Measurements from ENCODE around the gene TJP2.

Gene TJP2

DNA sequence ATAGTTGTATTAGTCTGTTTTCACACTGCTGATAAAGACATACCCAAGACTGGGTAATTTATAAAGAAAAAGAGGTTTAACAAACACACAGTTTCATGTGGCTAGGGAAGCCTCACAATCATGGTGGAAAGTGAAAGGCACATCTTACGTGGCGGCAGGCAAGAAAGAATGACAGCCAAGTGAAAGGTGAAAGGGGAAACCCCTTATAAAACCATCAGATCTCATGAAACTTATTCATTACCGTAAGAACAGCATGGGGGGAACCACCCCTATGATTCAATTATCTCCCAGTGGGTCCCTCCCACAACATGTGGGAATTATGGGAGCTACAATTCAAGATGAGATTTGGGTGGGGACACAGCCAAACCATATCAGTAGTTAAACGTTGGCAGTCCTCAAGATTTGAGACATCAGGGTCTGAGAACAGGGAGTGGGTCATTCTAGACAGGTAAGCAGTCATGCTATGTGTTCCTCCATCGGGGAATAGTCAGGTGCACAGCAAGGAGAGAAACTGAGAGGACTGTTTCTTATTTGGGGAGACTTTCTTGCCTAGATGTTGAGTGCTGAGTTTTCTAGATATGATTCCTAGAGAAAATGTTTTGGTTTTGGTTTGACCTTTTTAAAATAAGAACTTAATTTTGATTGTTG, 105.1 kb downstream of the TJP2 start:
- H3K4me1 ChIP-seq (ENCODE audit: control insufficient read depth, insufficient read depth, low read length, unreplicated experiment): no peaks in the 10 kb centered on the region
- no peaks in the 10 kb centered on the region for H3K79me2 ChIP-seq (ENCODE audit: control insufficient read depth, insufficient read depth, low read length, unreplicated experiment)
- peaks cover 55% of the 10 kb centered on the region for H3K27me3 ChIP-seq (ENCODE audit: insufficient read depth, low read length)
- H3K36me3 ChIP-seq (ENCODE audit: insufficient read depth, low read length): no peaks in the 10 kb centered on the region
- H2AFZ ChIP-seq (ENCODE audit: low read length, unreplicated experiment): no peak overlapping the region
- H3K27ac ChIP-seq (ENCODE audit: low read depth, low read length): no peak overlapping the region
- no peak overlapping the region for H3K4me3 ChIP-seq (ENCODE audit: low read depth, low read length)

DNA sequence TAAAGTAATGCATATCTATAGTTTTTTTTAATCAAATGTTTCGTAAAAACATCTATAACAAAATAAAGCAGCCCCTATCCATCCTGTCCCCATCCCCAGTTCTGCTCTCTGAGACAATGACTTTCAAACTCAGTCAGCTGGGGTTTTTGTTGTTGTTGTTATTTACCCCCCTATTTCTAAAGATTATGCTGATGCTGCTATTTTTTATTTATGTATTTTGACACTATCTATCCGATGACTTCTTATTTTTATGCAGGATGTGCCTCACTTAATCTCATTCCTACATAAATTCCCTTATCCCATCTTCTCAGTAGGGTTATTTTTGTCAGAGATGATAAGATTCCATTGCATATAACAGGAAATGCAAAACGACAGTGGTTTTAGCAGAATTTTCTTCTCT, 105.7 kb downstream of the TJP2 start:
- H3K4me1 ChIP-seq (ENCODE audit: control insufficient read depth, insufficient read depth, low read length, unreplicated experiment): no peaks in the 10 kb centered on the region
- H3K79me2 ChIP-seq (ENCODE audit: control insufficient read depth, insufficient read depth, low read length, unreplicated experiment): no peaks in the 10 kb centered on the region
- H2AFZ ChIP-seq (ENCODE audit: low read length, unreplicated experiment): no peak overlapping the region
- no peak overlapping the region for H3K4me3 ChIP-seq (ENCODE audit: low read depth, low read length)
- no peaks in the 10 kb centered on the region for H3K36me3 ChIP-seq (ENCODE audit: insufficient read depth, low read length)
- peaks cover 52% of the 10 kb centered on the region for H3K27me3 ChIP-seq (ENCODE audit: insufficient read depth, low read length)
- H3K27ac ChIP-seq (ENCODE audit: low read depth, low read length): no peak overlapping the region

DNA sequence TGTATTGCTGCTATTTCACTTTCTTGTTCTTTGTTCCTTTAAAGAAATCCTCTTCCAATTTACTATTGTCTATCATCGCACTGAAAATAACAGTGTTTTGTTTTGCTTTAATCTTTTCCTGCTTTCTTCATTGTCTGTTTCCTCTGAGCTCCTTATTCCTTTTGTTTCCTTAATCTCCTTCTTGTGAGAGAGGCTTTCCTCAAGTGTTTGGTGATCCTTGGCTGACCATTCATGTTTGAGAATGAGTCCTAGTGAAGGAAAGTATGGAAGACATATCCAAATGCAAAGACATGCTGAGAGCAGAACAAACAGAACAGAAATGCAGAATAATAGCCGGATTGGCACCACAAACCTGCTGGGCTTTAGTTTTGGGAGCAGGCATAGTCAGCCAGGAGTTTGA, 108.9 kb downstream of the TJP2 start:
- Histone ChIP-seq H3K4me1 (ENCODE audit: control insufficient read depth, insufficient read depth, low read length, unreplicated experiment) (no peaks in the 10 kb centered on the region), H3K36me3 (ENCODE audit: insufficient read depth, low read length) (no peaks in the 10 kb centered on the region), H3K27ac (ENCODE audit: low read depth, low read length) (no peak overlapping the region), H2AFZ (ENCODE audit: low read length, unreplicated experiment) (no peak overlapping the region), H3K79me2 (ENCODE audit: control insufficient read depth, insufficient read depth, low read length, unreplicated experiment) (no peaks in the 10 kb centered on the region), H3K27me3 (ENCODE audit: insufficient read depth, low read length) (peaks cover 65% of the 10 kb centered on the region), H3K4me3 (ENCODE audit: low read depth, low read length) (no peak overlapping the region)

DNA sequence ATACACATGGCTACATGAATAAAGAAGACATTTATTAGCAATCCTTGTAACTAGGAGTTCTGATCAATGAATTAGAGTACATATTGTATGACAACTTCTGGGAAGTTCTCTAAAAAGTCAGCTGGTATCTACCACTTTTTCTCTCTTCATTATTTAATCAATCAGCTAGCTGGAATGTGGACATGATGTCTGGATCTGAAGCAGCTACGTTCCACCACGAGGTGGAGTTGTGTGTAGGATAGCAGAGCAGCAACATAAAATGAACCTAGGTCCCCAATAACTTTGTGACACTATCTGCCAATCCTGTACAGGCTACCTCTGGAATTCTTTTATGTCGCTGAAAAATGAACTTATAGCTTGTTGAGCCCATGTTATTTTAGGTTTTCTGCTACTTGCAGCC, 118.0 kb downstream of the TJP2 start:
- no peaks in the 10 kb centered on the region for H3K79me2 ChIP-seq (ENCODE audit: control insufficient read depth, insufficient read depth, low read length, unreplicated experiment)
- peaks cover 70% of the 10 kb centered on the region for H3K27me3 ChIP-seq (ENCODE audit: insufficient read depth, low read length)
- H3K4me1 ChIP-seq (ENCODE audit: control insufficient read depth, insufficient read depth, low read length, unreplicated experiment): no peaks in the 10 kb centered on the region
- H3K36me3 ChIP-seq (ENCODE audit: insufficient read depth, low read length): no peaks in the 10 kb centered on the region
- H3K4me3 ChIP-seq (ENCODE audit: low read depth, low read length): no peak overlapping the region
- no peak overlapping the region for H2AFZ ChIP-seq (ENCODE audit: low read length, unreplicated experiment)
- H3K27ac ChIP-seq (ENCODE audit: low read depth, low read length): no peak overlapping the region

GRCh38 chr9:69293156-69293555, 119.1 kb downstream of the TJP2 start:
- Histone ChIP-seq H3K27me3 (ENCODE audit: insufficient read depth, low read length) (peaks cover 70% of the 10 kb centered on the region), H2AFZ (ENCODE audit: low read length, unreplicated experiment) (no peak overlapping the region), H3K4me1 (ENCODE audit: control insufficient read depth, insufficient read depth, low read length, unreplicated experiment) (no peaks in the 10 kb centered on the region), H3K4me3 (ENCODE audit: low read depth, low read length) (no peak overlapping the region), H3K36me3 (ENCODE audit: insufficient read depth, low read length) (no peaks in the 10 kb centered on the region), H3K79me2 (ENCODE audit: control insufficient read depth, insufficient read depth, low read length, unreplicated experiment) (no peaks in the 10 kb centered on the region), H3K27ac (ENCODE audit: low read depth, low read length) (no peak overlapping the region)

DNA sequence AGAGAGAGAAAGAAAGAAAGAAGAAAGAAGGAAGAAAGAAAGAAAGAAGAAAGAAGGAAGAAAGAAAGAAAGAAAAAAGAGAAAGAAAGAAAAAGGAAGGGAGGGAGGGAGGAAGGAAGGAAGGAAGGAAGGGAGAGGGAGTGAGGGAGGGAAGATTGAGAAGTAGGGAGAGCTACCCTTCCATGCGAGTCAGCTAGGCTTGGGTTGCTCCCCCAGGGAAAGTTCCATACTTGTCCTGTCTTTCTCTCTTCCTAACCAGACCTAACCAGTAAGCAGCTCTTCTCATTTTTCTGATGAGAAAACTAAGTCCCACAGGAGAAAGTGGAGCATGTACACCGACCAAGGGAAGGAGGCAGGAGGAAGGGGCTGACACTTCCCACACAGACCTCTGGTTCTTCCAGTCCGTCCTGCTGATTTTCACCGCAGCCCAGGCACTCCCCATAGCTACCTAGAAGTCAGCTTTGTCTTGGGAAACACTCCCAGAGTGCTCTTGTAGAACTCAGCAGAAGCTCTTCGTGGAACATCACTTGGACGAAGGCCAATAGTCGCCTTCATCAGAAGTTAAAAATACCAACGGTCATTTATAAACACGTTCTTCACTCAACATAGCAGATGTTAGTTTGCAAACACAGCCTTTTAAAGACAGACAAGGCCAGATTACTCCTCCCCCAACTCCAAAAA, 121.9 kb downstream of the TJP2 start:
- Histone ChIP-seq H3K4me3 (ENCODE audit: low read depth, low read length) (no peak overlapping the region), H3K4me1 (ENCODE audit: control insufficient read depth, insufficient read depth, low read length, unreplicated experiment) (no peaks in the 10 kb centered on the region), H2AFZ (ENCODE audit: low read length, unreplicated experiment) (no peak overlapping the region), H3K27ac (ENCODE audit: low read depth, low read length) (no peak overlapping the region), H3K36me3 (ENCODE audit: insufficient read depth, low read length) (no peaks in the 10 kb centered on the region), H3K79me2 (ENCODE audit: control insufficient read depth, insufficient read depth, low read length, unreplicated experiment) (no peaks in the 10 kb centered on the region), H3K27me3 (ENCODE audit: insufficient read depth, low read length) (peaks cover 70% of the 10 kb centered on the region)

DNA sequence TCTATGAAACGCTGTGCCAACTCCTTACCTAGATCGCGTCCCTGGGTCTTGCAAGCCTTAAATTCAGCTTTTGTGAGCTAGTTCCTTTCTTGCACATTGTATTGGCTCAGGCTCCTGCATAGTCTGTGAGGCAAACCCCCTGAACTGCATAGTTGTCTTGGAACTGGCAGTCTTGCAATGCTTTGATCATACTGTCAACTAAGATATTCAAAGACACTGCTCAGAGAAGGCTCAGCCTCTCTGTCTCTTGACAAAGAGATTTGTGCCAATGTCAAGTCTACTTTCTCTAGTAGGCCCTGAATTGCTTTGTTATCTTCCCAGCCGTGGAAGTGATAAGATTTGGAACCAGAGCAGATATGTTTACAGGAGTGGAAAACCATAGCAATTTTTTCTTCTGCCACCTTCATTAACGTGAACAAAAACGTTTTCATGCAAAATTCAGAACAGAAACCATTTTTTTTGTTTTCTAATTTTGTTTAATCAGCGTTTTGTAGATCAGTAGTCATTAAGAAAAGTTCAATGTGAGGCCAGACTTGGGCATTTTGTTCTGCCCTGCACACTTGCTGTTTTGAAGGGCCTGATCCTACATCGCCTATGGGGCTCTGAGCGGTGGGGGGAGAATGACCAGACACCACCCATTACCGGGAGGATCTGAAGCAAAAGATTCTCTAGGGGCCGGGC, 123.4 kb downstream of the TJP2 start:
- Histone ChIP-seq H3K36me3 (ENCODE audit: insufficient read depth, low read length) (no peaks in the 10 kb centered on the region), H3K27me3 (ENCODE audit: insufficient read depth, low read length) (peaks cover 69% of the 10 kb centered on the region), H3K4me3 (ENCODE audit: low read depth, low read length) (no peak overlapping the region), H3K27ac (ENCODE audit: low read depth, low read length) (no peak overlapping the region), H3K79me2 (ENCODE audit: control insufficient read depth, insufficient read depth, low read length, unreplicated experiment) (no peaks in the 10 kb centered on the region), H2AFZ (ENCODE audit: low read length, unreplicated experiment) (no peak overlapping the region), H3K4me1 (ENCODE audit: control insufficient read depth, insufficient read depth, low read length, unreplicated experiment) (no peaks in the 10 kb centered on the region)

- Histone ChIP-seq H2AFZ (ENCODE audit: low read length, unreplicated experiment) (no peak overlapping the region), H3K27me3 (ENCODE audit: insufficient read depth, low read length) (peaks cover 63% of the 10 kb centered on the region), H3K4me3 (ENCODE audit: low read depth, low read length) (no peak overlapping the region), H3K27ac (ENCODE audit: low read depth, low read length) (no peak overlapping the region), H3K79me2 (ENCODE audit: control insufficient read depth, insufficient read depth, low read length, unreplicated experiment) (no peaks in the 10 kb centered on the region), H3K36me3 (ENCODE audit: insufficient read depth, low read length) (no peaks in the 10 kb centered on the region), H3K4me1 (ENCODE audit: control insufficient read depth, insufficient read depth, low read length, unreplicated experiment) (no peaks in the 10 kb centered on the region)
Measured at GRCh38 chr9:69299315-69299714, 125.2 kb downstream of the TJP2 start.

DNA sequence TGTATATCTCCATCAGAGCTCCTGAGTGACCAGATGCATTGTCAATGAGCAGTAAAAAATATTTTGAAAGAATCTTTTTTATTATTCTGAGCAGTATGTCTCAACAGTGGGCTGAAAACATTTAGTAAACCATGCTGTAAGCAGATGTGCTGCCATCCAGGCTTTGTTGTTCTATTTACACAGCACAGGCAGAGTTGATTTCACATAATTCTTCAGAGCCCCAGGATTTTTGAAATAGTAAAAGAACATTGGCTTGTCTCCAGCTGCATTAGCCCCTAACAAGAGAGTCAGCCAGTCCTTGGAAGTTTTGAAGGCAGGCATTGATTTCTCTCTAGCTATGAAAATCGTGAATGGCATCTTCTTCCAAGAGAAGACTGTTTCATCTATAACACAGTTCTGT, 125.7 kb downstream of the TJP2 start:
- H3K4me1 ChIP-seq (ENCODE audit: control insufficient read depth, insufficient read depth, low read length, unreplicated experiment): no peaks in the 10 kb centered on the region
- H3K4me3 ChIP-seq (ENCODE audit: low read depth, low read length): no peak overlapping the region
- H2AFZ ChIP-seq (ENCODE audit: low read length, unreplicated experiment): no peak overlapping the region
- H3K79me2 ChIP-seq (ENCODE audit: control insufficient read depth, insufficient read depth, low read length, unreplicated experiment): no peaks in the 10 kb centered on the region
- peaks cover 62% of the 10 kb centered on the region for H3K27me3 ChIP-seq (ENCODE audit: insufficient read depth, low read length)
- no peaks in the 10 kb centered on the region for H3K36me3 ChIP-seq (ENCODE audit: insufficient read depth, low read length)
- no peak overlapping the region for H3K27ac ChIP-seq (ENCODE audit: low read depth, low read length)

- Histone ChIP-seq H3K27me3 (ENCODE audit: insufficient read depth, low read length) (peaks cover 43% of the 10 kb centered on the region), H3K4me1 (ENCODE audit: control insufficient read depth, insufficient read depth, low read length, unreplicated experiment) (no peaks in the 10 kb centered on the region), H3K27ac (ENCODE audit: low read depth, low read length) (no peak overlapping the region), H3K36me3 (ENCODE audit: insufficient read depth, low read length) (no peaks in the 10 kb centered on the region), H3K79me2 (ENCODE audit: control insufficient read depth, insufficient read depth, low read length, unreplicated experiment) (no peaks in the 10 kb centered on the region), H3K4me3 (ENCODE audit: low read depth, low read length) (no peak overlapping the region), H2AFZ (ENCODE audit: low read length, unreplicated experiment) (no peak overlapping the region)
Measured at GRCh38 chr9:69303331-69303730, 129.3 kb downstream of the TJP2 start.

Measured in ACC112 (cell line).